Astrocyte (in vitro differentiated cells and primary cell): Measurements from ENCODE around the gene GREB1L. TPM values are rescaled to one million over a fixed set of nuclear protein-coding genes. Genes with fewer than 3 reads are reported as not detected.

ENCODE experiments used
- DNase-seq: peaks from one replicate; pipeline ENCODE4 v3.0.0-alpha.2; 2010; ENCODE audit warnings: low read depth
- FAIRE-seq: peaks from 2 replicates; lab custom pipeline; 2011; peaks lifted over from hg19 to GRCh38; lab: Jason Lieb, UNC
- H2AFZ ChIP-seq: 2 replicates; pipeline ENCODE4 v1.6.0; 2012; ENCODE audit warnings: low read depth, low read length, inconsistent platforms
- H3K27ac ChIP-seq: 2 replicates; pipeline ENCODE4 v1.5.1; 2011; ENCODE audit warnings: low read depth, low read length, inconsistent platforms
- H3K27me3 ChIP-seq: 2 replicates; pipeline ENCODE4 v1.6.0; 2011; ENCODE audit warnings: low read length, inconsistent platforms; ENCODE audit not compliant: insufficient read depth
- H3K36me3 ChIP-seq: 2 replicates; pipeline ENCODE4 v1.5.1; 2011; ENCODE audit warnings: low read length, inconsistent platforms; ENCODE audit not compliant: insufficient read depth
- H3K4me1 ChIP-seq: 2 replicates; pipeline ENCODE4 v1.5.1; 2011; ENCODE audit warnings: low read length, inconsistent platforms; ENCODE audit not compliant: insufficient read depth
- H3K4me2 ChIP-seq: 2 replicates; pipeline ENCODE4 v1.6.0; 2012; ENCODE audit warnings: low read length, inconsistent platforms
- H3K4me3 ChIP-seq: 2 replicates; pipeline ENCODE4 v1.5.1; 2011; ENCODE audit warnings: low read depth, mild to moderate bottlenecking, low read length, inconsistent platforms; ENCODE audit not compliant: insufficient read depth
- H3K79me2 ChIP-seq: 2 replicates; pipeline ENCODE4 v1.6.0; 2012; ENCODE audit warnings: mild to moderate bottlenecking, low read length, inconsistent platforms; ENCODE audit not compliant: insufficient read depth
- H3K9ac ChIP-seq: 2 replicates; pipeline ENCODE4 v1.6.0; 2012; ENCODE audit warnings: mild to moderate bottlenecking, low read length, inconsistent platforms
- H3K9me3 ChIP-seq: 2 replicates; pipeline ENCODE4 v1.5.1; 2012; ENCODE audit warnings: low read depth, mild to moderate bottlenecking, low read length, inconsistent platforms; ENCODE audit not compliant: insufficient read depth
- H4K20me1 ChIP-seq: 2 replicates; pipeline ENCODE4 v1.6.0; 2012; ENCODE audit warnings: low read length, inconsistent platforms; ENCODE audit not compliant: insufficient read depth
- H3K27ac Mint-ChIP-seq: one replicate; pipeline ENCODE4 v1.8.0; 2021; ENCODE audit warnings: mild to moderate bottlenecking, mixed read lengths; ENCODE audit not compliant: unreplicated experiment
- H3K27me3 Mint-ChIP-seq: one replicate; pipeline ENCODE4 v1.8.0; 2021; ENCODE audit warnings: low read depth, mixed read lengths; ENCODE audit not compliant: unreplicated experiment
- H3K36me3 Mint-ChIP-seq: one replicate; pipeline ENCODE4 v1.8.0; 2021; ENCODE audit warnings: low read depth, mixed read lengths; ENCODE audit not compliant: unreplicated experiment
- H3K4me1 Mint-ChIP-seq: one replicate; pipeline ENCODE4 v1.8.0; 2021; ENCODE audit warnings: low read depth, mixed read lengths; ENCODE audit not compliant: unreplicated experiment
- H3K4me3 Mint-ChIP-seq: one replicate; pipeline ENCODE4 v1.8.0; 2021; ENCODE audit warnings: mild to moderate bottlenecking, moderate library complexity, mixed read lengths; ENCODE audit not compliant: unreplicated experiment
- H3K9me3 Mint-ChIP-seq: one replicate; pipeline ENCODE4 v1.8.0; 2021; ENCODE audit warnings: mild to moderate bottlenecking, mixed read lengths; ENCODE audit not compliant: unreplicated experiment
- CTCF ChIP-seq: IDR thresholded peaks from 2 replicates; pipeline ENCODE4 v1.5.1; 2011; ENCODE audit warnings: low read depth, mild to moderate bottlenecking, inconsistent platforms, low read length, moderate library complexity; ENCODE audit not compliant: insufficient read depth
- EZH2 ChIP-seq: IDR thresholded peaks from 2 replicates; pipeline ENCODE4 v1.6.1; 2012; ENCODE audit warnings: mild to moderate bottlenecking, low read length, inconsistent platforms; ENCODE audit not compliant: insufficient read depth
- total RNA-seq: library from RNA; stranded (reverse); gene quantifications from 2 replicates; pipeline ENCODE4 v1.2.1, GENCODE V29; 2021

GREB1L gene
- total RNA-seq, 1 donor from 2014 or later = 16.2 TPM

- Histone ChIP-seq H3K27ac (no peak overlapping the region), H3K9me3 (no peaks in the 10 kb centered on the region), H3K27me3 (no peaks in the 10 kb centered on the region), H3K4me2 (no peak overlapping the region), H3K4me1 (no peaks in the 10 kb centered on the region), H3K79me2 (no peaks in the 10 kb centered on the region), H4K20me1 (no peaks in the 10 kb centered on the region), H3K4me3 (no peak overlapping the region), H3K9ac (no peak overlapping the region), H2AFZ (no peak overlapping the region), H3K36me3 (no peaks in the 10 kb centered on the region)
- DNase-seq = no peak
- Mint-ChIP-seq H3K4me3 (no peak overlapping the region), H3K9me3 (no peaks in the 10 kb centered on the region), H3K36me3 (no peaks in the 10 kb centered on the region), H3K27me3 (no peaks in the 10 kb centered on the region), H3K27ac (no peak overlapping the region), H3K4me1 (peaks cover 23% of the 10 kb centered on the region)
- no peak for TF ChIP-seq EZH2
- no peak for TF ChIP-seq CTCF
- no peak for FAIRE-seq
These were observed 212.7 kb downstream of the GREB1L start for GRCh38 chr18:21454725-21455124.

- no peak overlapping the region for H3K4me2 ChIP-seq
- no peaks in the 10 kb centered on the region for H3K9me3 ChIP-seq
- Mint-ChIP-seq H3K27me3 (no peaks in the 10 kb centered on the region), H3K36me3 (no peaks in the 10 kb centered on the region), H3K9me3 (no peaks in the 10 kb centered on the region), H3K4me3 (no peak overlapping the region), H3K4me1 (peaks cover 16% of the 10 kb centered on the region), H3K27ac (no peak overlapping the region)
- no peaks in the 10 kb centered on the region for H4K20me1 ChIP-seq
- no peak overlapping the region for H2AFZ ChIP-seq
- H3K4me1 ChIP-seq = no peaks in the 10 kb centered on the region
- TF ChIP-seq CTCF (no peak), EZH2 (no peak)
- FAIRE-seq (no peak), DNase-seq (no peak)
- no peak overlapping the region for H3K9ac ChIP-seq
- no peaks in the 10 kb centered on the region for H3K79me2 ChIP-seq
- no peaks in the 10 kb centered on the region for H3K27me3 ChIP-seq
- H3K36me3 ChIP-seq = no peaks in the 10 kb centered on the region
- H3K4me3 ChIP-seq = no peak overlapping the region
- no peak overlapping the region for H3K27ac ChIP-seq
These were observed 214.6 kb downstream of the GREB1L start for GRCh38 chr18:21456428-21457178.

GRCh38 chr18:21457179-21457535 lies 215.1 kb downstream of the GREB1L start:
- H3K4me3 Mint-ChIP-seq = no peak overlapping the region
- DNase-seq (no peak), FAIRE-seq (no peak)
- Histone ChIP-seq H3K4me3 (no peak overlapping the region), H3K27ac (no peak overlapping the region), H3K4me2 (no peak overlapping the region), H3K4me1 (no peaks in the 10 kb centered on the region), H2AFZ (no peak overlapping the region), H3K79me2 (no peaks in the 10 kb centered on the region), H3K36me3 (no peaks in the 10 kb centered on the region), H3K9me3 (no peaks in the 10 kb centered on the region), H3K27me3 (no peaks in the 10 kb centered on the region), H3K9ac (no peak overlapping the region), H4K20me1 (no peaks in the 10 kb centered on the region)
- H3K27ac Mint-ChIP-seq = no peak overlapping the region
- peaks cover 11% of the 10 kb centered on the region for H3K4me1 Mint-ChIP-seq
- no peaks in the 10 kb centered on the region for H3K9me3 Mint-ChIP-seq
- H3K36me3 Mint-ChIP-seq = no peaks in the 10 kb centered on the region
- H3K27me3 Mint-ChIP-seq = no peaks in the 10 kb centered on the region
- no peak for TF ChIP-seq EZH2
- TF ChIP-seq CTCF = no peak
